ENCODE results near the gene MOBP. TPM values are rescaled to one million over a fixed set of nuclear protein-coding genes. Genes with fewer than 3 reads are reported as not detected.

The MOBP gene
- total RNA-seq, 1 experiment from 2014 or later, result not detected

DNA sequence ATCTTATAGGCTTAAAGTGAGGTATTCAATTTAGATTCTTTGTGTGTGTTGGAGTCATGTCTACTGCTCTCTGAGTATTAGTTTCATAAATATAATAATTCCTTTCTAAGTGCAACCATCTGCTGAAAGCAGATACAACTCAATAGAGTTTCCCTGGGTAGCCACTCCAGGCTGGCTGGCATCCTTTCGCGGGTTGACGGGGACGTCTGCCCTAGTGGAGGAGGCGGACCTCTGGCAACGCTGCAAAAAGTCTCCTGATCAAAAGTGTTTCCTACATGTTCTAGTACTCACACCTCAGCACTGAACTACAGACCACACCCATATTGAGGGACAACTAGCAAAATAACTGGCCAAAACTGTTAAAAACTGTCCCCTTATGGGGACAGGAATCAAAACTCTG, 2.5 kb downstream of the MOBP start:
- Histone ChIP-seq H3K4me2 (ENCODE audit: low read length) (no peak overlapping the region), H3K4me3 (replicated peaks in 1 of 2; ENCODE audit: low read depth in 1 of 2, low read length in 2 of 2) (no peak overlapping the region), H3K9ac (ENCODE audit: low read length) (no peak overlapping the region), H3K4me1 (ENCODE audit: control insufficient read depth in 1 of 2, insufficient read depth in 2 of 2, low read length in 2 of 2) (no peaks in the 10 kb centered on the region), H4K20me1 (ENCODE audit: insufficient read depth) (no peaks in the 10 kb centered on the region), H2AFZ (ENCODE audit: low read depth, low read length, poor library complexity, severe bottlenecking) (no peak overlapping the region), H3K36me3 (ENCODE audit: control insufficient read depth in 1 of 2, insufficient read depth in 2 of 2, low read length in 2 of 2) (no peaks in the 10 kb centered on the region), H3K9me2 (ENCODE audit: insufficient read depth) (no peaks in the 10 kb centered on the region), H3K9me3 (ENCODE audit: control insufficient read depth in 1 of 2, insufficient read depth in 1 of 2, low read depth in 1 of 2, low read length in 2 of 2) (no peaks in the 10 kb centered on the region), H3K27ac (ENCODE audit: low read depth, low read length) (no peak overlapping the region), H3K79me2 (ENCODE audit: insufficient read depth, low read length) (no peaks in the 10 kb centered on the region), H3K27me3 (ENCODE audit: insufficient read depth, low read length) (no peaks in the 10 kb centered on the region)
- TF ChIP-seq CTCF (IDR thresholded peaks at IDR 0.05 in 2 of 3, conservative IDR thresholded peaks at IDR 0.05 in 1 of 3; ENCODE audit: borderline replicate concordance in 1 of 3, insufficient read depth in 1 of 3, low read depth in 2 of 3, low read length in 2 of 3) (no peak), FOSL1 (IDR thresholded peaks at IDR 0.05; ENCODE audit: low read depth) (no peak), CEBPB (IDR thresholded peaks at IDR 0.05; ENCODE audit: low read depth) (no peak), CBX3 (IDR thresholded peaks at IDR 0.05; ENCODE audit: low read depth) (no peak), JUND (IDR thresholded peaks at IDR 0.05) (no peak)
- TF ChIP-seq, protein P1, sequence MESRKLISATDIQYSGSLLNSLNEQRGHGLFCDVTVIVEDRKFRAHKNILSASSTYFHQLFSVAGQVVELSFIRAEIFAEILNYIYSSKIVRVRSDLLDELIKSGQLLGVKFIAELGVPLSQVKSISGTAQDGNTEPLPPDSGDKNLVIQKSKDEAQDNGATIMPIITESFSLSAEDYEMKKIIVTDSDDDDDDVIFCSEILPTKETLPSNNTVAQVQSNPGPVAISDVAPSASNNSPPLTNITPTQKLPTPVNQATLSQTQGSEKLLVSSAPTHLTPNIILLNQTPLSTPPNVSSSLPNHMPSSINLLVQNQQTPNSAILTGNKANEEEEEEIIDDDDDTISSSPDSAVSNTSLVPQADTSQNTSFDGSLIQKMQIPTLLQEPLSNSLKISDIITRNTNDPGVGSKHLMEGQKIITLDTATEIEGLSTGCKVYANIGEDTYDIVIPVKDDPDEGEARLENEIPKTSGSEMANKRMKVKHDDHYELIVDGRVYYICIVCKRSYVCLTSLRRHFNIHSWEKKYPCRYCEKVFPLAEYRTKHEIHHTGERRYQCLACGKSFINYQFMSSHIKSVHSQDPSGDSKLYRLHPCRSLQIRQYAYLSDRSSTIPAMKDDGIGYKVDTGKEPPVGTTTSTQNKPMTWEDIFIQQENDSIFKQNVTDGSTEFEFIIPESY (IDR thresholded peaks at IDR 0.05; ENCODE audit: extremely low read depth, insufficient replicate concordance, low read length), result no peak
- no TSS peak for BruUV-seq (replicated peaks)
- ATAC-seq (no peak), DNase-seq (ENCODE audit: low read depth, low spot score) (no peak)
- ChIA-PET CTCF (no interaction called here), POLR2A (no interaction called here), RAD21 (ENCODE audit: low non-redundant PET in 1 of 2, low total read pairs in 2 of 2, uncharacterized antibody in 2 of 2, unreplicated experiment in 2 of 2) (no interaction called here)
- intact Hi-C loops (cut with micrococcal nuclease), result no loop called here

DNA sequence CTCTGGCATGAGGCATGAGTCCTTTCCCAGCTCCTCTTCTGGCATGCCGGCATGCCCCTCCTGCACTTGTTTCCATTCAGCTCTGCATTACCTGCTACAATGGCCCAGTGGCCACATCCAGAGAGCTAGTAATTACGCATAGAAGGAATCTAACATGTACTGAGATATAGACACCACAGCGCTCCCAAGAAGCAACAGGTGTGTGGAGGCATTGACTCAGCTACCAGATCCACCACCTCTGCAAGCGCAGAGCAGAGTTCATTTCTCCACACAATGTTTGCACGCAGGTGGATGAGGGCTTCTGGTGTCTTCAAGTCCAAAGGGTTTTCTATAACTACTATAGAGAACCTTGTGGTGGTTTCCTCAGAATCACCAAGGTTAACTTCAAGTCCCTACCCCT, 4.2 kb downstream of the MOBP start:
- RAD21 ChIA-PET (ENCODE audit: low non-redundant PET in 1 of 2, low total read pairs in 2 of 2, uncharacterized antibody in 2 of 2, unreplicated experiment in 2 of 2), result no interaction called here
- no peak overlapping the region for H3K4me3 ChIP-seq (replicated peaks in 1 of 2; ENCODE audit: low read depth in 1 of 2, low read length in 2 of 2)
- H3K9me2 ChIP-seq (ENCODE audit: insufficient read depth), result no peaks in the 10 kb centered on the region
- H3K9me3 ChIP-seq (ENCODE audit: control insufficient read depth in 1 of 2, insufficient read depth in 1 of 2, low read depth in 1 of 2, low read length in 2 of 2), result no peaks in the 10 kb centered on the region
- intact Hi-C loops (cut with micrococcal nuclease), result no loop called here
- no peak overlapping the region for H3K4me2 ChIP-seq (ENCODE audit: low read length)
- BruUV-seq (replicated peaks), result no TSS peak
- CTCF ChIA-PET, result no interaction called here
- H4K20me1 ChIP-seq (ENCODE audit: insufficient read depth), result no peaks in the 10 kb centered on the region
- TF ChIP-seq CBX3 (IDR thresholded peaks at IDR 0.05; ENCODE audit: low read depth) (no peak), EGR1 (IDR thresholded peaks at IDR 0.05; ENCODE audit: low read depth) (no peak), FOSL1 (IDR thresholded peaks at IDR 0.05; ENCODE audit: low read depth) (no peak), POLR2AphosphoS5 (IDR thresholded peaks at IDR 0.05; ENCODE audit: low read depth, low read length) (no peak), ZFX (IDR thresholded peaks at IDR 0.05) (no peak), ATF3 (IDR thresholded peaks at IDR 0.05) (no peak), EZH2phosphoT487 (IDR thresholded peaks at IDR 0.05; ENCODE audit: borderline replicate concordance) (no peak), CTCF (IDR thresholded peaks at IDR 0.05 in 2 of 3, conservative IDR thresholded peaks at IDR 0.05 in 1 of 3; ENCODE audit: borderline replicate concordance in 1 of 3, insufficient read depth in 1 of 3, low read depth in 2 of 3, low read length in 2 of 3) (no peak), YY1 (IDR thresholded peaks at IDR 0.05; ENCODE audit: extremely low read depth, insufficient replicate concordance, low read depth, low read length) (no peak), SRF (IDR thresholded peaks at IDR 0.05; ENCODE audit: low read depth) (no peak)
- H3K79me2 ChIP-seq (ENCODE audit: insufficient read depth, low read length), result no peaks in the 10 kb centered on the region
- no peaks in the 10 kb centered on the region for H3K4me1 ChIP-seq (ENCODE audit: control insufficient read depth in 1 of 2, insufficient read depth in 2 of 2, low read length in 2 of 2)
- no peak for ATAC-seq
- POLR2A ChIA-PET, result no interaction called here
- H3K27me3 ChIP-seq (ENCODE audit: insufficient read depth, low read length), result no peaks in the 10 kb centered on the region
- H3K9ac ChIP-seq (ENCODE audit: low read length), result no peak overlapping the region
- H3K36me3 ChIP-seq (ENCODE audit: control insufficient read depth in 1 of 2, insufficient read depth in 2 of 2, low read length in 2 of 2), result no peaks in the 10 kb centered on the region
- H2AFZ ChIP-seq (ENCODE audit: low read depth, low read length, poor library complexity, severe bottlenecking), result no peak overlapping the region
- DNase-seq (ENCODE audit: low read depth, low spot score), result no peak
- no peak overlapping the region for H3K27ac ChIP-seq (ENCODE audit: low read depth, low read length)
